Right renal pelvis (tissue), 4 donors: Measurements from ENCODE around the gene ZCCHC14. TPM values are rescaled to one million over a fixed set of nuclear protein-coding genes. Genes with fewer than 3 reads are reported as not detected.
"Not testable (repeated sequence)": the region's sequence is repeated elsewhere in the genome, so short reads cannot be mapped to it uniquely, and the experiment has no call there.

ENCODE experiments used
- DNase-seq, 4 donors: peaks; one replicate each; pipeline ENCODE4 v3.0.0-alpha.2; 2013; ENCODE audit warnings: low read depth in 4 of 4, low spot score in 3 of 4, missing footprints in 1 of 4
- polyA plus RNA-seq, 4 donors: library from polyadenylated mRNA; unstranded; fragments of 120-200 nt; gene quantifications; one replicate each; pipeline ENCODE4 v1.2.1, GENCODE V29; 2013; ENCODE audit not compliant: insufficient read length in 4 of 4

Gene ZCCHC14
- polyA plus RNA-seq, 4 donors, result 34.3 to 37.4 (median 36.3) TPM

DNA sequence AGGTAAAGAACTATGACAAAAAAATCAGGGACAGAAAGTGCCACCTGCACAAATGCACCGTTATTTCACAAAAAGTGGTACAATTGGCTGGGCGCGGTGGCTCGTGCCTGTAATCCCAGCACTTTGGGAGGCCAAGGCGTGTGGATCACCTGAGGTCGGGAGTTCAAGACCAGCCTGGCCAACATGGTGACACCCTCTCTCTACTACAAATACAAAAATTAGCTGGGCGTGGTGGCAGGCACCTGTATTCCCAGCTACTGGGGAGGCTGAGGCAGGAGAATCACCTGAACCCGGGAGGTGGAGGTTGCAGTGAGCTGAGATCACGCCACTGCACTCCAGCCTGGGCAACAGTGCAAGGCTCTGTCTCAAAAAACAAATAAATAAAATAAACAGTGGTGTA, 102.9 kb downstream of the ZCCHC14 start:
- not testable (repeated sequence) for DNase-seq

DNA sequence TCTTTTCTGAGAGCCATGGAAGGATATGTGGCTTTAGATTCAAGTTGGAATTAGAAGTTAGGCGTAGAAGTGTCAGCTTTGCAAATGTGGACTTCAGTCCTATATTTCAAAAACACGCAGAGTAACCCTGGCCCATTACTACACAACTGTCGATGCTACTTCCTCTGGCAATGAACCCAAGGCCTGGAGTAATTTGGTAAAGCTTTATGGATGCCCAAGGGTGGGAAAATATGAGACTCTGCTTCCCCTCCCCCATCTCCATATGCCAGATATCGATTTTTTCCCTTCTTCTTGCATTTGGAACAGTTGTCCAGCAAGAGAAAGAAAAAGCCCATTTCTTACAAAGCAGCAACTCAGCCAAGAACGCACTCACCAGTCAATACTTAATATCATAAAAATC, 103.6 kb downstream of the ZCCHC14 start:
- DNase-seq, result no peak

- no peak for DNase-seq
Observed at GRCh38 chr16:87388818-87389134, 104.0 kb downstream of the ZCCHC14 start.

DNA sequence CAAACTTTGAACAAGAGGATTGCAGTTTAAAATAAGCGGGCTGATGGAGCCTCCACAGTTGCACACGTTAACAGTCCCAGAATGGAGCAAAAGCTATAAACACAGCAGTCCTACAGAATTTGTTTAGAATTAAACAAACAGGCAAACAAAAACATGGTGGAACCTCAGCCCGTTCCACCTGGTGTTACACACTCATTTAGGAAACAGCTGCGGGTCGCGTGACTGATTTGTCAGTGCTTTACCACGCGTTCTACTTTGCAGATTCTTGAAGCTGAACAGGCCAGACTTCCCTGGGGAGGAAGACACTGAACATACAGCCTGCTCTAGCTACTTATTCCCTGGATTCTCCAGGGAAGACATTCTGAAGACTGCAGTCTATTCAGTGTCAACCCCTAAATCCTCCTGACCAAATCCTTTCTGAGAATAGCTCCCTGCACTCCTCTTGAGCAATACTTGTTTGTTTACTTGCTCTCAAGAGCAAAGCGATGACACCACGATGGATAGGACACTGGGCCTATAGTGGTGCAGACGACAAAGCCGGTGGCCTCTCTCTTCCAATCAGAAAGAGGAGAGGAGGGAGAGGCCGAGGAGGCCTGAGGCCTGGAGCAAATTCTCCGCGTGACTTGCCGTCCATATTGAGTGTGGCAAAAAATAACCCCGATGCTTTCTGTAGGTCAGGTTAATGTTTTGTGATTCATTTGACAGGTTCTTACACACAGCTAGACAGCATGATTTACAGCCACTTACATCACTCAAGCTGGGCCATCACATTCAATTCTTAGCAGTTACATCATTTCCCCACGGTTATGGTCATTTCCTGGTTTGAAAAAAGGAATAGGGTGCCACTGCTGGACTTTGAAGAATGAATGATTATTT, 104.6 kb downstream of the ZCCHC14 start:
- peak; percentile 83 to 95 (median 94) for DNase-seq

DNA sequence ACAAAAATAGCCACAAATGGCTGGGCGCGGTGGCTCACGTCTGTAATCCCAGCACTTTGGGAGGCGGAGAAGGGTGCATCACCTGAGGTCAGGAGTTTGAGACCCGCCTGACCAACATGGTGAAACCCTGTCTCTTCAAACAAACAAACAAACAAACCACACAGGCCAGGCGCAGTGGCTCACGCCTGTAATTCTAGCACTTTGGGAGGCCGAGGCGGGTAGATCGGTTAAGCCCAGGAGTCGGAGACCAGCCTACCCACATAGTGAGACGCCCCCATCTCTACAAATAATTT, 108.0 kb downstream of the ZCCHC14 start:
- not testable (repeated sequence) for DNase-seq

- DNase-seq, result peak in 1 of 4 donors; percentile 27
Observed at GRCh38 chr16:87384162-87384874, 108.5 kb downstream of the ZCCHC14 start.

DNA sequence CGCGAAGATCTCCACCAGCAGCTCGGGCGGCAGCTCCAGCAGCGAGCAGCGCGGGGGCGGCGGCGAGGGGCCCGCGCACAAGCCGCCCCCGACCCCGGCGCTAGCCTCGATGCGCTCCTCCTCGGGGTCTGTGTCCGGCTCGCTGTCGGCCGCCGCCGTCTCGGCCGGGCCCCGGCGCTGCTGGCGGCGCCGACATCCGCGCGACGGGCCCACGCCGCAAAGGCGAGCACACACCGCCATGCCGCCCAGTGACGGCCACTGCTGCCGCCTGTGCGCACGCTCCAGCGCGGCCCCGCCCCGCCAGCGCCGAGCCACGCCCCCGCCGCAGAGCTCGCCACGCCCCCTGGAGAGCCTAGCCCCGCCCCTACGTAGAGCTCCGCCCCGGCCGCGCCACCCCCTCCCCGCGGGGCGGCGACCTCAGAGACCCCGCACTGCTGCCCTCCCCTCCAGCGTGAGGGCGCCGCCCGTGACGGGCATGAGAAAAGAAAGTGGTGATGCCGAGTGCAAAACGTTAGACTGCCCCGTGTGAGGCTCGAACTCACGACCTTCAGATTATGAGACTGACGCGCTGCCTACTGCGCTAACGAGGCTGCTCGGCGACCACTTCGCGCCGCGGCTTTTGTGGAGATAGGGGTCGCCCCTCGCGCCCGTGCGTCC, 109.2 kb downstream of the ZCCHC14 start, which contains the start of gene FBXO31:
TSS of gene FBXO31 (minus strand) at position 272 of the 657 bp plus-strand sequence. CDS start at position 240, 32 bp downstream.
- DNase-seq, result peak; percentile 80 to 90 (median 82)

DNA sequence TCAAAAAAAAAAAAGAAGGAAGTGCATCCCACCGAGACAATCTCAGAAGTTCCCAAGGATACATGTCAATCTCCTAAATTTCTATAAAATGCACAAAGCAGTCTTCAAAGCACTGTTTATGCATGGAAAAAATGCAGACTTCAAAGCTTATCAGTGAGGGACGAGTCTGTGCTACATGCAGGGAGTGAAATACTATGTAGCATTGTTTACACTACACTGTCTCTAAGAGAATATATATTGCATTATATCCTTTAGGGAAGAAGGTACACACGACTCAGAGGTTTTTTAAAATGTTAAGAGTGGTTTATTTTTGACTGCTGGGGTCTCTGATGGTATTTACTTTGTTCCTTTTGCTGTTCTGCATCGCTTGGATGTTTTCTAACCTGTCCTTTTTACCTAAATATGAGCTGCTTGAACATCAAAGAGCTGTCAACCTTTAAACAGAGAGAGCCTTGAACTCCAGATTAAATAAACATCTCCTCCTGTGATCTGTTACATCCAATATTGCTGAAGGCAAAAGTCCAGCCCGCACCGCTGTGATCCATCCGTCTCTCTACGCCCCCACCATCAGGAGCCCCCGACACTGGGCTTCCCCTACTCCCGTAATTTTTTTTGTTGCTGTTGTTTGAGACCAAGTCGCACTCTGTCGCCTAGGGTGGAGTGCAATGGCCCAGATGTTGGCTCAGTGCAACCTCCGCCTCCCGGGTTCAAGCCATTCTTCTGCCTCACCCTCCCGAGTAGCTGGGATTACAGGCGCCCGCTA, 110.6 kb downstream of the ZCCHC14 start:
- no peak for DNase-seq

GRCh38 chr16:87380881-87381280, 111.9 kb downstream of the ZCCHC14 start:
- no peak for DNase-seq

DNA sequence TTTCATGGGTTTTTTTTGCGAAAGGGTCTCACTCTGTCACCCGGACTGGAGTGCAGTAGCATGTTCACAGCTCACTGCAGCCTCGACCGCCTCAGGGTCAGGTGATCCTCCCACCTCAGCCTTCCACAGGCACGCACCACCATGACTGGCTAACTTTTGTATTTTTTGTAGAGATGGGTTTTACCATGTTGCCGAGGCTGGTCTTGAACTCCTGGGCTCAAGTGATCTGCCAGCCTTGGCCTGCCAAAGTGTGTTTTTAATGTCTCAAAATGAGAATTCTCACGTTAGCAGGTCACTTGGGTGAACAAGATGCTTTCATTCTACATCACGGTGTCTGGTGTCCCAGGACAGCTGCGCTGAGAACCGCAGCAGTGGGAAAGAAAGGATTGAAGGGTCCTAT, 112.4 kb downstream of the ZCCHC14 start:
- no peak for DNase-seq

DNA sequence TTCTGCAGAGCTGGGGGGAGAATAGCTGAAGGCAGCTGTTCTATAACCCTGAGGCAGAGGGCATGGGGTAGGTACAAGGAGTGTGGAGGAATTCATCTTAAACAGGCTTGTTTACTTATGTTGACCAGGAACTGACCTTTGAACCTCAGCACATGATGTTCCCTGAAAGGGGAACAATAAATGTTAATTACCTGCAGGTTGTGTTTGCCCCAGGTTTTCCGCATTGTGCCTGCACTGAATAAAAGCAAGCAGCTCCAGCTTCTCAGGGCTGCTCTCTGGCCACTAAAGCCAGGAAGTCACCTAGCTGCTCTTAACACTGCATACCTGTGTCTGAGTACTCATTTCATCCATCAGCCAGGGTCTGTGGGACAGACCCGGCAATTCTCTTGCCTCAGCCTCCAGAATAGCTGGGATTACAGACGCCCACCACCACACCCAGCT, 113.5 kb downstream of the ZCCHC14 start:
- DNase-seq, result not testable (repeated sequence)

DNA sequence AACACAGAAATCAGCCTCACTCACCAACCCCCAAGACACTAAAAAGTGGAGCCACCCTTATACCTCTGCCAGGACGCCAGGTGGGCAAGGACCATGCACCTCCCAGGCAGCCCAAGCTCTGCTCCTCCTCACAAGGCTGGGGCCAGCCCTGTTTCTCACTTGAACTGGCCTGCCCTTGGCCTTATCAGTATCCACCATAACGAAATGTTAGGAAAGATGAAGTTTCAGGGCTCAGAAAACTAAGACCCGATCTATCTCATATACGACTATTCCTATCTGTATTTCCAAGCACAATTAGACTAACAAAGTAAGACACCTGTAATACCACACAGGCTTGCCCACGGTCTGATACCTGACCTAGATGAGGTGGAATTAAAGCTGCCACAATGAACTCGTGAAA, 116.2 kb downstream of the ZCCHC14 start:
- no peak for DNase-seq

GRCh38 chr16:87375426-87376135, 117.2 kb downstream of the ZCCHC14 start:
- DNase-seq, result no peak

GRCh38 chr16:87374313-87374712, 118.5 kb downstream of the ZCCHC14 start:
- DNase-seq, result no peak

- no peak for DNase-seq
Observed at GRCh38 chr16:87372305-87372704, 120.5 kb downstream of the ZCCHC14 start.

DNA sequence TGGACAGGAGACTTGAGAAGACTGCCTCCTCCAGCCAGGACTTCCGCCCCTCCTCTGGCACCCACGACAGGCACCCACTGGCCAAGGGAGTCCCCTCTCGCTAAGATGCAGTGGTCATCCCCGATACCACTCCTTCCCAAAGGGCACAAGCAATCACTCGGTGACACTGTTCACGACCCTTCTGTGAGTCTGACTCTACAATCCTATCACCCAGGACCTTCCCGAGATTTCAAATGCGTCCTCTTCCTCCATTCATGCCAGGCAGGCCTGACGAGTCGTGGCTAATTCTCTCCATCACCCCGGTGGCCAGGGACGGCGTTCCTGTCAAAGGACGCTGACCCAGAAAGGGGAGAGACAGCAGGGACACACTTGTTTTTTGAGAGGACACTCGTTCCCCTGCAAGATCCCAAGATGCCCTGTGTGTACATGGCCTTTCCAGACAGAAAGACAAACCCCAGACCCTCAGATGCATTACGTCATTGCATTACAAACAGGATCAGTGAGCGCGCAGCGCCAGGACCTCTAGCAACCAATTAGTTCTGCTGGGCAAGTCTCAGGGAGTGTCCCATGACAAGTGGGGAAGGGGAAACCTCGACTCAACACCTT, 121.5 kb downstream of the ZCCHC14 start:
- DNase-seq, result no peak

- no peak for DNase-seq
Observed at GRCh38 chr16:87369796-87370719, 122.8 kb downstream of the ZCCHC14 start.

- DNase-seq, result no peak
Observed at GRCh38 chr16:87369117-87369765, 123.6 kb downstream of the ZCCHC14 start.
